Lower leg skin (tissue), 4 donors: Measurements from ENCODE around the gene YAE1. TPM values are rescaled to one million over a fixed set of nuclear protein-coding genes. Genes with fewer than 3 reads are reported as not detected.

ENCODE experiments used
- DNase-seq, 2 donors: peaks; one replicate each; pipeline ENCODE4 v3.0.0-alpha.2; 2019; ENCODE audit warnings: low spot score in 2 of 2
- H3K4me3 ChIP-seq: fragments of 200-600 bp; sonication (generic); 2 replicates; pipeline ENCODE4 v1.5.1; 2017; ENCODE audit warnings: mild to moderate bottlenecking, low read depth; ENCODE audit not compliant: poor library complexity, severe bottlenecking
- POLR2A ChIP-seq, 2 donors: fragments of 450-650 bp; IDR thresholded peaks; one replicate each; pipeline ENCODE4 v1.6.1; 2016 to 2017; ENCODE audit warnings: antibody characterized with exemption in 2 of 2, mild to moderate bottlenecking in 1 of 2, moderate library complexity in 1 of 2
- WGBS, 2 donors: methylation state at CpG; one replicate each; pipeline ENCODE4 v1.1.5; 2018; 5-methylcytosine and 5-hydroxymethylcytosine counted together
- intact Hi-C: fragments of 100-400 bp; cut with DNase I; formaldehyde crosslinking; loops from one replicate; pipeline ENCODE4 v1.15.0; 2023; ENCODE audit warnings: low total_unique reads
- total RNA-seq, 4 donors: library from RNA; depleted of rRNA; stranded (reverse); fragments of >200 nt; gene quantifications; one replicate each; pipeline ENCODE4 v1.1.0, GENCODE V29; 2016
- TF ChIP-seq, protein P1 (sequence below), 3 donors: fragments of 450-650 bp; IDR thresholded peaks; one replicate each; pipeline ENCODE4 v1.5.1; 2016; ENCODE audit warnings: antibody characterized with exemption in 3 of 3, mild to moderate bottlenecking in 3 of 3, moderate library complexity in 2 of 3

The YAE1 gene
- total RNA-seq, 4 donors from 2014 or later: 13.2 to 18.4 (median 14.4) TPM

- DNase-seq: no peak
- TF ChIP-seq, protein P1, sequence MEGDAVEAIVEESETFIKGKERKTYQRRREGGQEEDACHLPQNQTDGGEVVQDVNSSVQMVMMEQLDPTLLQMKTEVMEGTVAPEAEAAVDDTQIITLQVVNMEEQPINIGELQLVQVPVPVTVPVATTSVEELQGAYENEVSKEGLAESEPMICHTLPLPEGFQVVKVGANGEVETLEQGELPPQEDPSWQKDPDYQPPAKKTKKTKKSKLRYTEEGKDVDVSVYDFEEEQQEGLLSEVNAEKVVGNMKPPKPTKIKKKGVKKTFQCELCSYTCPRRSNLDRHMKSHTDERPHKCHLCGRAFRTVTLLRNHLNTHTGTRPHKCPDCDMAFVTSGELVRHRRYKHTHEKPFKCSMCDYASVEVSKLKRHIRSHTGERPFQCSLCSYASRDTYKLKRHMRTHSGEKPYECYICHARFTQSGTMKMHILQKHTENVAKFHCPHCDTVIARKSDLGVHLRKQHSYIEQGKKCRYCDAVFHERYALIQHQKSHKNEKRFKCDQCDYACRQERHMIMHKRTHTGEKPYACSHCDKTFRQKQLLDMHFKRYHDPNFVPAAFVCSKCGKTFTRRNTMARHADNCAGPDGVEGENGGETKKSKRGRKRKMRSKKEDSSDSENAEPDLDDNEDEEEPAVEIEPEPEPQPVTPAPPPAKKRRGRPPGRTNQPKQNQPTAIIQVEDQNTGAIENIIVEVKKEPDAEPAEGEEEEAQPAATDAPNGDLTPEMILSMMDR (IDR thresholded peaks at IDR 0.05): no peak
- no peak for TF ChIP-seq POLR2A (IDR thresholded peaks at IDR 0.05)
- 86 to 90% methylated on average over 2 of the region's 2 CpGs for WGBS, 2 donors
- intact Hi-C loops: no loop called here
- H3K4me3 ChIP-seq: no peak overlapping the region
Observed at GRCh38 chr7:39583539-39583938, 17.3 kb downstream of the YAE1 start.

DNA sequence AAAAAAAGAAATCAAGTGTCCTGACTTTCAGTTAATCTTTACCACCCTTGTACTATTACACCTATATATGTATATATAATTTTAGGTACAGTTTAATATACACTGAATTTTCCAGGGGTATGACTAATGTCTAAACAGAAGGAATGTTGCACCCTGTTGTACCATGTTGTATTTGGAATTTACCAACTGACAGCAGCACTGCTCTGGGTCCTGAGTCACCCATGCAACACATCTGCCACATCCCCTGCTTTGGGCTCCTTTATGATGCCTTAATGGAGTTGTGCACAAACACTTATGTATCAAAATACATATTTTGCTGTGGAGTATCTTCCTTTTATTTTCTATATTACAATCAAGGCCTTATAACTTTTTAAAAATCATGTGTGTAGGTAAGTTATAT, 21.2 kb downstream of the YAE1 start:
- no peak for TF ChIP-seq POLR2A (IDR thresholded peaks at IDR 0.05)
- TF ChIP-seq, protein P1 (IDR thresholded peaks at IDR 0.05): no peak
- no peak for DNase-seq
- H3K4me3 ChIP-seq: no peak overlapping the region
- intact Hi-C loops: no loop called here

DNA sequence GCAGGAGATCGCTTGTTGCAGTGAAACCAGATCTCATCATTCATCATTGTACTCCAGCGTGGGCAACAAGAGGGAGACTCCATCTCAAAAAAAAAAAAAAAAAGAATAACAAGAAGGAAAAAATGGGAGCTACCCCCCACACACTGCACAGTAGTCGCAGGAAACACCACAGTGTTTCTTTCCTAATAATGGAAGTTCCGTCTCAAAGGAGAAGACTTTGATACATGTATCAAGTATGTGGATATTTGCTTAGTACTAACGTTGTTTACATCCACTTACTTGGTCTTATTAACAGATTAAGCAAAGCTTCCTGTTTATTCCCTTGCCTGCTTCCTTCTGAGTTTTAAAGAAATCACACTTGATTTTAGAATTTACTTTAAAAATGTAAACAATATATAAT, 22.2 kb downstream of the YAE1 start:
- intact Hi-C loops: no loop called here
- DNase-seq: no peak
- H3K4me3 ChIP-seq: no peak overlapping the region
- 80 to 86% methylated on average over 5 of the region's 5 CpGs for WGBS, 2 donors
- TF ChIP-seq POLR2A (IDR thresholded peaks at IDR 0.05): no peak
- TF ChIP-seq, protein P1 (IDR thresholded peaks at IDR 0.05): no peak

DNA sequence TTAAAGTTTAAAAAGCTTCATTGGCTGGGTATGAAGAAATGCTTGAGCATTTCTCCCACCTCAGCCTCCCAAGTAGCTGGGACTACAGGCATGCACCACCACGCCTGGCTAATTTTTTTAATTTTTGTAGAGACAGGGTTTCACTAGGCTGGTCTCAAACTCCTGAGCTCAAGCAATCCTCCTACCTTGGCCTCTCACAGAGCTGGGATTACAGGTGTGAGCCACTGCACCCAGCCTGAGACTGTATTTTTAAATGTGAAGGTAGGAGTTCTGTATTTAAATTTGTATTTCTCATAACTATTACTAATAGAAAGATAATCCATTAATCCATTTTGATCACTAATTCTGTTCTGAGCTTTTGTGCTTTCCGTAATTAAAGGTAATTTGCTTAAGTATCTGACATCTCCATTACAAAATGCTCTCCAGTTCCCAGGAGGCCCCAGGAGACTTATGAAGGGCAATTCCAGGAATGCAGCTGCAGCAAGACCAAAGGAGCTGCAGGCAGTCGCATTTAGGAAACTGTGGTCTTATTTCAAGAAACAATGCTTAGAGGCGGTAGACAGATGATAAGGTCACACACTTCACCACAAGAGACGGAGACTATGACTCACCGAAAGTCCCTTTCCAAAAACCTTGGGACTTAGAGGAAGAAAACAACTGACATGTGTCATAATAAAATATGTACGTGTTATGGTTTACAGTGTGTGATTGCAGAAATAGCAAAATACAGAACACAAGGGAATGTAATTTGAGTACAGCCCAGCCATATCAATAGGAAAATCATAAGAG, 23.3 kb downstream of the YAE1 start:
- 35 to 37% methylated on average over 7 of the region's 7 CpGs for WGBS, 2 donors
- intact Hi-C loops: no loop called here
- H3K4me3 ChIP-seq: no peak overlapping the region
- TF ChIP-seq, protein P1 (IDR thresholded peaks at IDR 0.05): no peak
- TF ChIP-seq POLR2A (IDR thresholded peaks at IDR 0.05): no peak
- DNase-seq: peak in 1 of 2 donors; percentile 77

DNA sequence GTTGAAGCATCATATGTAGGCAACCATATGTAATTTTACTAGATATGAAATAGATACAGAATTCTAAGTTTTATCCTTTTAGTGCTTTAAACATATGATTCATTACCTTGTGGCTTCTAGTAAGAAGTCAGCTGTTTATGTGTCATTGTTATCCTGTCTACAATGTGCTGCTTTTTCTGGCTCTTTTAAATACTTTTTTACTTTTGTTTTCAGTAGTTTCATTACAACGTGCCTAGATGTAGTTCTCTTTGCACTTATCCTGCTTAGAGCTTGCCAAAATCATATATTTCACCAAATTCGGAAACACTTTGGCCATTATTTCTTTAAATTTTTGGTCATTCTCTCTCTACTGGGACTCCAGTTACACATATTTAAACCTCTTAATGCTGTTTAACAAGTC, 26.4 kb downstream of the YAE1 start:
- 14 to 42% methylated on average over 2 of the region's 2 CpGs for WGBS, 2 donors
- H3K4me3 ChIP-seq: no peak overlapping the region
- no peak for TF ChIP-seq POLR2A (IDR thresholded peaks at IDR 0.05)
- TF ChIP-seq, protein P1 (IDR thresholded peaks at IDR 0.05): no peak
- no peak for DNase-seq
- intact Hi-C loops: no loop called here
